GM19372 (cell line): Measurements from ENCODE around the gene RPL31.

Experiments
- ATAC-seq: cut with Tn5 transposase; IDR thresholded peaks from one replicate; pipeline ENCODE4 v1.9.1; 2021; ENCODE audit warnings: mild to moderate bottlenecking, low read depth, moderate library complexity; ENCODE audit not compliant: unreplicated experiment

Gene RPL31

DNA sequence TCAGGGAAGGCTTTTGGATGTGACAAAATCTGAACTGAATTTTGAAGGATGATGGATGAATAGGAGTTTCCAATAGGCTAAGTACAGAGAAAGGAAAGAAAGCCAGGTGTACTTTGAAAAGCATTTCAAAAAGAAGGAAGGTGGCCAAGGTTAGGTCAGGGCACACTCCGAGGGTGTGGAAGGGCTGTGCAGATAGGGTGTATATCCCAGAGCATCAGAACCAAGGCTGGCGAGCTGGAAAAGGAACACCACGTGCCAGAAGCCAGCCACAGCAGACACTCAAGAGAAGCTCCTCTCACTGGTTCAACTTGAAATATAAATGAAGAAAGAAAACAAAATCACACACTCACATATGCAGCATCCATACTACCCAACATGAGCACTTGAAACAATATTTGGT, 51.0 kb downstream of the RPL31 start:
- no peak for ATAC-seq
